Myocyte (in vitro differentiated cells): ENCODE results near the gene RHD. TPM values are rescaled to one million over a fixed set of nuclear protein-coding genes. Genes with fewer than 3 reads are reported as not detected.
"Not testable (repeated sequence)": the region's sequence is repeated elsewhere in the genome, so short reads cannot be mapped to it uniquely, and the experiment has no call there.

Experiments used
- DNase-seq: peaks from one replicate; pipeline ENCODE4 v3.0.0-alpha.2; 2012; ENCODE audit warnings: low read depth
- polyA plus RNA-seq: library from polyadenylated mRNA; unstranded; fragments of >200 nt; gene quantifications from one replicate; pipeline ENCODE4 v1.2.1, GENCODE V29; 2012; ENCODE audit warnings: missing spikeins
- total RNA-seq: library from RNA; depleted of rRNA; stranded (reverse); fragments of >200 nt; gene quantifications from 2 replicates; pipeline ENCODE4 v1.2.3, GENCODE V29; 2014

RHD gene
- total RNA-seq: not detected in 2 replicates
- not detected for polyA plus RNA-seq

GRCh38 chr1:25272238-25272637 is at the start of gene RHD:
Gene RHD (plus strand): TSS chr1:25272509. CDS start chr1:25272548, 39 bp downstream.
- DNase-seq: not testable (repeated sequence)

- no peak for DNase-seq
Observed at GRCh38 chr1:25222606-25223005, 49.7 kb upstream of the RHD start.

GRCh38 chr1:25223471-25223870 is 48.8 kb upstream of the RHD start:
- peak; percentile 20 for DNase-seq

- DNase-seq: peak; percentile 96
Observed at GRCh38 chr1:25232027-25232865, 40.1 kb upstream of the RHD start, which contains the start of gene SYF2. Gene SYF2 (minus strand): TSS chr1:25232502. CDS start chr1:25232467, 35 bp downstream.

- peak; percentile 94 for DNase-seq
Observed at GRCh38 chr1:25232866-25233784, 39.2 kb upstream of the RHD start.

- DNase-seq: not testable (repeated sequence)
Observed at GRCh38 chr1:25235411-25235810, 36.9 kb upstream of the RHD start.

- DNase-seq: not testable (repeated sequence)
Observed at GRCh38 chr1:25236261-25236660, 36.0 kb upstream of the RHD start.

GRCh38 chr1:25238046-25238445 is 34.3 kb upstream of the RHD start:
- DNase-seq: no peak

- DNase-seq: peak; percentile 96
Observed at GRCh38 chr1:25239681-25240541, 32.4 kb upstream of the RHD start.

GRCh38 chr1:25243907-25244306 is 28.4 kb upstream of the RHD start:
- no peak for DNase-seq

- no peak for DNase-seq
Observed at GRCh38 chr1:25245393-25245792, 26.9 kb upstream of the RHD start.

- peak; percentile 16 for DNase-seq
Observed at GRCh38 chr1:25245809-25246599, 26.3 kb upstream of the RHD start.

- peak; percentile 60 for DNase-seq
Observed at GRCh38 chr1:25246600-25247023, 25.7 kb upstream of the RHD start.

- peak; percentile 99 for DNase-seq
Observed at GRCh38 chr1:25247024-25247828, 25.1 kb upstream of the RHD start, which contains the start of gene RSRP1. Gene RSRP1 (minus strand): TSS chr1:25247454. CDS start chr1:25246963, 491 bp downstream.

GRCh38 chr1:25247829-25248754 is 24.2 kb upstream of the RHD start:
- DNase-seq: no peak

GRCh38 chr1:25253911-25254310 is 18.4 kb upstream of the RHD start:
- DNase-seq: no peak

GRCh38 chr1:25255706-25256577 is 16.4 kb upstream of the RHD start:
- DNase-seq: no peak
